Myocyte (in vitro differentiated cells): ENCODE results near the gene PPP6R3. TPM values are rescaled to one million over a fixed set of nuclear protein-coding genes. Genes with fewer than 3 reads are reported as not detected.

ENCODE experiments used
- DNase-seq: peaks from one replicate; pipeline ENCODE4 v3.0.0-alpha.2; 2012; ENCODE audit warnings: low read depth
- total RNA-seq: library from RNA; depleted of rRNA; stranded (reverse); fragments of >200 nt; gene quantifications from 2 replicates; pipeline ENCODE4 v1.2.3, GENCODE V29; 2014

PPP6R3 gene
- total RNA-seq, 1 donor from 2014 or later = 101 TPM

DNA sequence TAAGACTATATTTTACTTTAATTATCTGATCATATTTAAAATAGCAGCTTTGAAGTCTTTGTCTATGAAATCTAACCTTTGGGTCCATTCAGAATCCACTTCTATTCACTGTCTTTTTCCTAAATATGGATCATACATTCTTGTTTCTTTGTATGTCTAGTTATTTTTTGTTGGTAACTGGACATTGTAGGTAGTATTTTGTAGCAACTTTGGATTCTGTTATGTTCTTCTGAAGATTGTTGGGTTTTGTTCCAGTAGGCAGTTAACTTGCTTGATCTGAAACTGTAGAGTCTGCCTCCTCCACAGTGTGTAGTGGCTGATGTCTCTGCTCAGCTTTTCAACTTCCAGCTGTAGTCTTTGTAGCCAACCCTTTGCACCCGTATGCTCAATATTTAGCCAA is 186.3 kb downstream of the PPP6R3 start:
- DNase-seq = no peak

DNA sequence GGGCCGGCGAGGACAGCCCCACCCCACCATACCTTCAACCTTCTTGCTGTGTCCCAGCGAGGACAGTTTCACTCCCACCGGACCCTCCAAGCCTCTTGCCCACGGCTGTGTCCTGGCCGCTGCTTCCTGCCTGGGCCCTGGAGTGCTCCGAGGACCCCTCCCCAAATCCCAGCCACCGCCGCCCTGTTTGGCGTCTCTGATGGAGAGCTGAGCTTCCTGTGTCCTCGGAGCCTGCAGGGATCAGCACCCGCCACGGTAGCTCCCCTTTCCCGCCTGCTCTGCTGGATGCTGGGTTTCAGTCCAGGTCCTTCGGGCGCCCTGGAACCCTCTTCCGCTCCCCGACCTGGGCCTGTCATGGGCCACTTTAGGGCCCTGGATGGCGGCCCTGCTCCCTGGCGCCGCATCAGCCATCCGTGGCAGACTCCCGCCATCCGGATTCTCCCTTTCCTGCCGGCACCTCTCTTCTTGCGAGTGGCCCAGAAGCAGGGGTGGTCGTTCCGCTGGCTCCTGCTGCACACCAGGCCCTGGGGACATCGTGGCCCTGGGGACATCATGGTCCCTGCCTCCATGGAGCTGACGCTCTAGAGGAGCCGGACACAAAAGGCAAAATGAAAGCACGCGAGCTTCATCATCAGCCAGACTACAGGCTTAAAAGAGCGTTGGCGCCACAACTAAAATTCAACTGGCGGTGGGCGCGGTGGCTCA is 189.5 kb downstream of the PPP6R3 start:
- no peak for DNase-seq

DNA sequence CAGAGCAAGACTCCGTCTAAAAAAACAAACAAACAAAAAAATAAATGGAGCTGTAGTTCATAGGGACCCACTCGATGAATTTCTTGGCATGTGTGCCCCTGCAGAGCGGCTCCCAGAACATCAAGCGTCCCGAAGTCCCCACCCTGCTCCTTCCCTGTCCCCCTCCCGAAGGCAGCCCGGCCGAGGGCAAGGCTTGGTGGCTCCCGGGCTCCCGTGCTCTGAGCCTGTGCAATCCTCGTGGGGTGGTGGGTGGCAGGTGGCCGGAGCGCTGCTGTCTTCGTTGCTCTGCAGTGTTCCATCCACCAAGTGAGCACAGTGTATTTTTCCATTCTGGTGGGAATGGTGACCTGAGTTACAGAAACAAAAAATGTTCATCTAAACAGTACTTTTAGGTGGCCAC is 190.2 kb downstream of the PPP6R3 start:
- DNase-seq = no peak

DNA sequence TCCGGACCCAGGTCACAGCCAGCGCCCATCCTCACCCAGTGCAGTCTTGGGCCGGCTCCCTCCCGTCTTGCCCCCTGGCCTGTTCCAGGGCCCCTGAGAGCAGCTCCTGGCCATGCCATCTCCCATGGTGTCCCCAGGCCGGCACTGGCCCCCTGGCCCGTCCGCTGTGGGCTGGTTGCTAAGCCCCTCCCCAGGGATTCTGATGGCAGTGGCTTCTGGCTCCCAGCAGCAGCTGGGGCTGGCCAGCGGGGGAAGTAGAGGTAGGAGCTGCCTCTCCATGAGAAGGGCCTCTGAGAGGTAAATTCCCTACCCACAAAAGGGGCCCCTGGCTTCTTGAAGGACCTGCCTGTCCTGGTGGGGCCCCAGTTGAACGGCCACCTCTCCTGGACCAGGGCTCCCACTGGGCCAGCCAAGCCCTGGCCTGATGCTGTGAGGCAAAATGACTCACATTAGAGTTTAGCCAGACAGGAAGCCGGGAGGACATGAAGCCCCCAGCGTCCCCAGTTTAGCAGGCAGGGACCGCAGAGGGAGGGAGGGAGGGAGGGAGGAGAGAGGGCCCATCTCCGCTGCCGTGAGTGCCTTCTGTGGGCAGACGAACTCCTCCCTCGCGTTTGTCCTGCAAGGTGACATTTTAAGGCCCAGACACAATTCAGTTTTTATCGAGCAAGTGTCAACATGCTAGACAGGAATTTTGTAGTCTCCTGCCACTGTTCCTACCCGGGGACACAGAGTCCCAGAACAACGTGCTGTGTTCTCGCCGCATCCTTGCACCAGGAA is 190.8 kb downstream of the PPP6R3 start:
- no peak for DNase-seq

DNA sequence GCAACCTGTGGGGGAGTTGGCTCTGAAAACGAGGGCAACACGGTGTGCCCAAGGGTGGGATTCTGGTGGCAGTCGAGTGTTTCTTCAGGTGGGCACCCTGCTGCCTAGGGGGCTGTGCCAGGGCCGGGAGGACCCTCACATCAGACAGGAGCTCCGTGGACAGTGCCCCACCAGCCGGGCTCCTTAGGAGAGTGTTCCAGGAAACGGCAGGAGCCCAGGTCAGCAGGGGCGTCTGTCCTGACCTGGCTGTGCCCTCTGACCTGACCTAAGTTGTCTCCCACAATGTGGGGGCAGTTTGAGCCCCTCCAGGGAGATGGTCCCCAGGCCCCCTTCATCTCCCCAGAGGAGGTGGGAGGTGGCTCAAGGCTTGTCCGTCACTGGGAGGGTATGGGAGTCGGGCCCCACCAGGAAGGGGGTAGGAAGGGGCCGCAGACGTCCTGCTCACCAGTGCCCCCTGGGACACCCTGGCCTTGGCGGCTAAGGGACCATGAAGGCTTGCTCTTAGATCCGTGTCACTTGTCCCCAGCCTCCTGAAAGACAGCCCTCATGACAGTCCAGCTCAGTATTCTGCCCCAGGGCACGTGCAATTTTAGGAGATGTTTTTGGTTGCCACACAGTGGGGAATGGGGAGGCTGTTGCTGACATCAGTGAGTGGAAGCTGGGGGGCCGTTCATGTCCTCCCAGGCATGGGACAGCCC is 191.6 kb downstream of the PPP6R3 start:
- DNase-seq = no peak

DNA sequence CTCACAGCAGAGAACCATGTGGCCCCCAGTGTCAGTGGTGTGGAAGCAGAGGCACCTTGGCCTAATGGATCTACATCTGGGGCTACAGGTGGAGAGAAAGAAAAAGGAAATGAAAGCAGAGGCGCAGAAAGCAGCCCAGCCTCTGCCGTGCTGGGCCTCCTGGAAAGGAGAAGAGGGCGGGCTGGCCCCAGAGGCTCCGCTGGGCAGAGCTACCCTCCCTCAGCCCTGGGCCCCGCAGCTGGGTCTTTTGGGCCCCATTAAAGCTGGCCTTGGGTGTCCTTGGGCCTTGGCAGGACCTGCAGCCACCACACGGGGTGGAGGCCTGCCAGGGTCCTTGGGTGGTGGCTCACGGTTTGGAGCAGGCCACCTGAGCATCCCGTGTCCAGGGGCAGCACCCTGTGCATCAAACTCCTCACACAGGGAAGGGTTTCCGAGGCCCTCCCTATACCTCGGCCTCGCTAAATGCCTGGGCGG is 192.2 kb downstream of the PPP6R3 start:
- DNase-seq = no peak

DNA sequence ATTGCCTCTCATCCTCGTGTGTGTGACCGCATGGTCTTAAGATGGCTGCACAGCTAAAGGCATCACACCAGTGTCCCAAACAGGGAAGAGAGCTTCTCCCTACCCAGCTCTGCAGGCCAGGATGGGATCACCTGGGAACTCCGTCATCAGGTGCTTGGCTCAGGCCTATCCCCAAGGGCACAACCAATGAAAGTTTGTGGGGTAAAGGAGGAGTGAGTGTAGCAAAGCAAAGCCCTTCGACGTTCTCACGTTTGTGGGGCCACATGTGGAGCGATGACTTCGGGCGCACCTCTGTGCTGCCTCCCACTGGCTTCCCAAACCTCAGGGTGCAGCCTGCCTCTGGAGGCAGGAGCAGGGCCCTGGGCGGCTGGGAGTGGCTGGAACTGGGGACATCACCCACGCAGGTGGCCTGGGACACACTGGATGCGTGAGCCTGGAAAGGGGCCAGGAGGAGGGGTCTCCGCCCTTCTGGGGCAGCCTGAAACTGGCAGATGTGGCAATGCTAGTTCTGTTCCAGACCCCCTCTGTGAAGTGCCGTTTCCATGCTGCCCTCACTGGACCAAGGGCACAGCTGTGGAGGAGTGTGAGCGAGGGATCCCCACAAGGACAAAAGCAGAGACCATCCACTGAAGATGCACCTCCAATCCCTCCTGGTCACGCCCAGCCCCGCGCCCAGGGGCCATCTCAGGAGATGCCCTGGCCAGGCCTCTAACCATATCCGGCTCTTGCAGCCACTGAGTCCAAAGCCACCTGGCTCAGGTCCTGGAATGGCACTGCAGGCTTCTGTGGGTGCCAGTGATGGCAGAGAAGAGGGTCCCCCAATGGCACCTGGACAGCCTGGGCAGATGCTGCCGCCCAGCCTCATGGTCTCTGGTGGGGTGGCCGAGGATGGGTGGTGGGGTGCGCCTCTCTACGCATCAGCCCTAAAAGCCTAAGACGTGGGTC is 193.2 kb downstream of the PPP6R3 start:
- DNase-seq = no peak

DNA sequence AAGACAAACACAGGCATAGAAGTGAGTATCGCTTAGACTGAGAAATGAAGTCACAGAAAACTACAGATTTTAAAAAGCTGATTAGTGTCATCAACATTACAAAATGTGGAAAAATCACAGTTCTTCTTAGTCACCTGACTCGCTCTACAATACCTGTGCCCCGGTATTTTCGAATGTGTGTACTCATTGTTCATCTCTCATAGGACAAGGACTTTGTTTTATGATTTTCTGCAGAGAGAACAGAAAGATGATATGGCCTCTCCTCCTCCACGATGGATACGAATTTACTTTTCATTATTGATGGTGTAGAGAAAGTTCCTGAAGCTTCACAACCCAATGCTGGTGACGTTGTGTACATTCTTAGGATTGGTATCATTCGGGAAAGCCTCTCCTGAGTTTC is 194.4 kb downstream of the PPP6R3 start:
- no peak for DNase-seq

DNA sequence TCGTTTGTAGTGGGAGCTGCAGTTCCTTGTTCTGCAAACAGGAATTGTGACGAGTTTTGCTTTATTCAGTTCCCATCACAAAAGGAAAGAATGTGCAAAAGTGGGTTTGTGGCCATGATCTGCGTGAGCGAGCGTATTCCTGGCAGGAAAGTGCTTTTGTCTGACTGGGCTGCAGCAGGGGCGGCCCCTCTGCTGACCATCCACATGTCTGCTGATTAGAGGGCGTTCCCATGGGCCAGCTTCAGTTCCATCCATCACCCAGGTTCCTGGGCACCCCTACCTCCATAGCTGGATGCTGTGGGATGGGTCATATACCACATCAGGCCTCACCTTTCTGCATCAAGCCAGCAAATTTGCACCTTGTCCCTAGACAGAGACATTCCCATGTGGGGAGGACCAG is 194.9 kb downstream of the PPP6R3 start:
- DNase-seq = no peak

DNA sequence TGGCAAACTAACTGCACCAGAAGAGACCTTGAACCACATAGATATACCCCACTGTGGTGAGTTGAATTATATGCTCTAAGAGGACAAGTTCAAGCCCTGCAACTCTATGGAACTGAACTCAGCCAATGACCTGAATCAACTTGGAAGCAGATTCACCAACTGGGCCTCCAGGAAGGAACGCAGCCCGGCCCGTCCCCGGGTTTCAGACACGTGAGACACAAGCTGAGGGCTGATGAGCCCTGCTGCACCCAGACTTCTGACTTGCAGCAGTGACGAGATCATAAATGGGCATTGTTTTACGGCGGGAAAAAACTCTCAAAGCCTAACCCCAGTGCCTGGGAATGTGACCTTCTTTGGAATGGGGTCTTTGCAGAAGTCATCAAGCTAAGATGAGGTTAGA is 195.3 kb downstream of the PPP6R3 start:
- DNase-seq = no peak

DNA sequence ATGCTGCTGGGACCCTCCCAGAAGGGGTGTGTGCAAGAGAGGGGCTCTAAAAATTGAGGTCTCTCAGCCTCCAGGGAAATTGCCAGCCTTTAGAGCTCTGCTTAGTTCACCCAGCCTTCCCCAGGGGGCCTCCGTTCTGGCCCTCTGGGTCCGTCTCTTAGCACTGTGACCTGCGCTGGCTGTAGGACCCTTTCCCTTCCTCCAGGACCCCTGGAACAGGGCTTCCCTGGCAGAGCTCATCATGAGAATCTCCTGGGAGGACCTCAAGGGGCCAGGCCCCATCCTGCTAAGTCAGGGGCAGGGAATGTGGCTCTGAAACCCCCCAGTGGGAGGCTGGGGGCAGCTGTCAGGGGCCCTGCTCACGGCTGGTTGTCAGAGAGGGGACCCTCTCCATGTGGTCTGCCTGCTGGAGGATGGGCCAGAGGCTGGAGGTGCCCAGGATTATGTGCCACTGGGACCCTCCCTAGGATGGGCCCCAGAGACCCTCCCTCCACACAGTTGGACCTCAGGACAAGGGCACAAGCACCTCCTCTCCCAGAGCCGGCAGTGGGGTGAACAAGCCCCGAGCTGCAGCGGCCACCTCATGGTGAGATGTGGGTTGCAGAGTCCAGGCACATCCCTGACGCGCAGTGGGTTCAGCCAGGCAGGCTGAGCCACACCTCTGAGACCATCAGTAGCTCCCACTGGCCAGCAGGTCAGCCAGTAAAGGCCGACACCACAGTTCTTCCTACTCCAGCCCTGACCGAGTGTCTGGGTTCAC is 196.6 kb downstream of the PPP6R3 start:
- DNase-seq = no peak

DNA sequence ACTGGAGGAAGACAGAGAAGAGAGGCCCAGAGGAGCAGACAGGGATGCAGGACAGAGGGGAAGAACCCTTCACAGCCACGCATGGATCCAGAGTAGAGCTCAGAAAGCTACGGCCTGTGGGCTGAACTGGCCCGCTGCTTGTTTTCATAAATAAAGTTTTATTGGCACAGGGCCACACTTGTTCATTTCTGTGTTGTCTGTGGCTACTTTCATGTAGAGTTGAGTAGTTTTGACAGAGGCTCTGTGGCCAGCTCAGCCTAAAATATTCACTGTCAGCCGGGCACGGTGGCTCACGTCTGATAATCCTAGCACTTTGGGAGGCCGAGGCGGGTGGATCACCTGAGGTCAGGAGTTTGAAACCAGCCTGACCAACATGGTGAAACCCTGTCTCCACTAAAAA is 197.5 kb downstream of the PPP6R3 start:
- no peak for DNase-seq

DNA sequence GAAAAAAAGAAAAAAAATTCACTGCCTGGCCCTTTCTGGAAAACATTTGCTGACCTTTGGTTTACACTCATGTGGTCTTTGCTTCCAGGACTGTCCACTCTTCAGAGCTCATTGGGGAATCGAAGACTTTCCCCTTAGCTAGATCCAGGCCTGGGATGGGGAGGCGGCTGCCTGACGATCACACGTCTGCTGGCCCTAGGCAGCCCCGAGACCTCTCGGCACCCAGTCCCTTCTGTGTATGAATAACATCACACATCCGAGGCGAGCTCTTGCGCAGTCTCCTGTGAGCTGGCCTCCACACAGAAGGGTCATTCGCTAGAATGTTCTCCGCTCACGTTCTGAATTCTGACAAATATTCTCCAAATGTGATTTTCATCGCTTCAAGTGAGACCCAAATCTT is 198.1 kb downstream of the PPP6R3 start:
- DNase-seq = no peak

DNA sequence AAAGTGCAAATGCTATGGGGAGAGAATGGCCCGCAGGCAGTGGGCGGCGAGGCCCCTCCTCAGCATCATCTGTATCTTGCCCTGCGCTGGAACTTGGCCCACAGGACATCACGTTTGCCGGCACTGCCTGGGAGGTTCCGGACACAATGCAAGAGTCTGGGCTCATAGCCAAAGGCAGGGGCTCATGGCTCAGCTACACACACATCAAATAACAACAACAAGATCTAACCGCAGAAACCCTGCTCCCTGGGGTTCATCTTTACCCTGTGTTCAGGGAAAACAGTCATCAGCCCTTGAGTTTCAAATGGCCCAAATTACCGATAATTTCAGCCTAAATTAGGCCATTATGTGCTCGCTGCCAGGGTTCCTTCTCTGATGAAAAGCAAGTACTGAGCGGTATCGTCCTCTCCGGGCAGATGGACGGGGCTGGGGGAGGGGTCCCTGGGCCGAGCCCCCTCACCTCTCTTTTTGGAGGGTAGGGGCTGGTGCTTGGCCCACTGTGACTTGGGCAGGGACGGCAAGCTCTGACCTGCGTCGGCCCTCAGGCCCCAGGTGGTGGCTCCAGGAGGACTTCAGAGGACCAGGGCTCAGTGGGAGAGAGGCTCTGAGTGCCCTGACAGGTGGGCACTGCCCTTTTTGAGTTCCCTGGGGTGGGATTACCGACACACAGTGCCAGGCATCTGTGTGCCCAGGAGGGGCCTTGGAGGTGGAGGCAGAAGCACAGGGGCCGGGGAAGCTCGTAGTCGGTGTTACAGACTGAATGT is 198.8 kb downstream of the PPP6R3 start:
- peak; percentile 89 for DNase-seq

DNA sequence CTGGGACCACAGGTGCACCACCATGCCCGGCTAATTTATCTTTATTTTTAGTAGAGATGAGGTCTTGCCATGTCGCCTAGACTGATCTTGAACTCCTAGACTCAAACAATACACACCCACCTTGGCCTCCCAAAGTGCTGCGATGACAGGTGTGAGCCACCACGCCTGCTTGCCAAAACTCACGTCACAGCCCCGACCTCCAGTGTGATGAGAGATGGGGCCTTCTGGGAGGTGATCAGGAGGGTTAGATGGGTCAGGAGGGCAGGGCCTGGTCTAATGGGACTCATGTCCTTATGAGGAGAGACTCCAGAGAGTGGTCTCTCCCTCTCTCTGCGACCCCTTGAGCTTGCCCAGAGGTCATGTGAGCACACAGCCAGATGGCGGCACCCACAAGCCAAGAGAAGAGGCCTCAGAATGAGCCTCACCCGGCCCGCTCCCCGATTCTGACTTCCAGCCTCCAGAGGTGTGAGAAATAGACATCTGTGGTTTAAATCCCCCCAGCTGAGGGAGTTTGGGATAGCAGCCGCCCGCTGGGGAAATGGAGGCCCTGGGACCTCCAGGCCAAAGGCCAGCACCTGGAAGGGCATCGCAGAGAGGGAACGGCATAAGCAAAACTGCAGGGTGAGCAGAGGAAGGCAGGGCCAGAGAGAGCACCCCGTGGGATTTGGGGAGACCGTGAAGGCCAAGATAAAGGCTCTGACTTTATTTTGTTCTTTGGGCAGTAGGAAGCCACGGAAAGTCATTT is 199.7 kb downstream of the PPP6R3 start:
- no peak for DNase-seq

DNA sequence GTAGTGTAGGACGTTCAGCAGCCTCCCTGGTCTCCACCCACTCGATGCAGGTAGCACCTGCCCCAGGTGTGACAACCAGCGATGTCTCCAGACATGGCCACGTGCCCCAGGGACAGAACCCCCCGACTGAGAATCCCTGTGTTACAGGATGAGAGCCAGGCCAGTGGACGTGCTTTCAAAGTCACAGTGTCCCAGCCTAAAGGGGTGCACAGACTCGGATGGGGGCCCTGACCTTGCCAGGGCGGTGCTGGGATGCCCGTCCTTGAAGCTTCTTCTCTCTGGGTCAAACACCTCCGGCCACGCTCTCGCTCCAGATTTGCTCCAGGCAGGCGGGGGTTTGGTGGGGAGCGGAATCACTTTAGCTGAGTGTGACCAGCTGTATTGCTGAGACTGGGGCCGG is 200.5 kb downstream of the PPP6R3 start:
- no peak for DNase-seq

DNA sequence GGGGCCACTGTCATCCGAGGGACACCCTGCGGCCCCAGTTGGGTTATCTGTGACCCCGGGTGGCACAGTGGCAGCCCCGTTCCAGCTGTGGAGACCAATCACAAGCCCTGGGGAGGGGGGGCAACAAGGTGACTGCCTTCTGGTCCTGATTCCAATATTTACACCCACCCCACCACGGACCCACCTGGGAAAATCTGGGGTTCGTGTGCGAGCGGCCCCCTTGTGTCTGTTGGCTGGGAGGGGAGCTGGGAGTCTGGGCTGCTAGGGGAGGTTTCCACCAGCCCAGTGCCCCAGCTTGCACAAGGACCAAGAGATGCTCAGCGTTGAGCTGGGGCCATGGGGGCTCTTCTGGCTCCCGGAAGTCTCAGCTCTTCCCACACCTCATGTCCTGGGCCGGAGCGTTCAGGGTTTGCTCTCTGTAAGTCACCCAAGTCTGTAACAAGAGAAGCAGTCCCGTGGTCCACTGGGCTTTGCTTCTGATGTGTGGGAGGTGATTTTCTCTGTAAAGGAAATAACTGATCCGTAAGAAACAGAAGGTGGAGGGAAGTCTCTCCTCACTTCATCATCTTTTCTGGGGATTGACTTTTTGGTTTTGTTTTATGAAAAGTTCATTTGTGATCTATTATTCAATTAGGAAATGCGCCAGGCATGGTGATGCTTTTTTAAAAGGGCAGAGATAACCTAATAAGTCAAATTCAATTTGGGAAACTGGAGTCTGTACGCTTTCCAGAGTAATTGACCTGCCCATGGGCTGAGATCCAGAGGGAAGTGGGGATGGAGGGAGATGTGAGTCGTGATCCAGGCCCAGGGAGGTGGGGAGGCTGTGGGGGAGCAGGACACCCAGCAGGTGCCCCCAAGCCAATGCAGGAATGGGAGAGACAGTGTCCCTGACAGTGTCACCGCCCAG is 201.4 kb downstream of the PPP6R3 start:
- no peak for DNase-seq
